ENCODE results near the gene SHC3.

The SHC3 gene

GRCh38 chr9:89178830-89179539, 367 bp upstream of the SHC3 start:
- peak overlapping the region; percentile 53 for H3K4me3 ChIP-seq (ENCODE audit: low read depth, low read length)
- no peak for DNase-seq (ENCODE audit: low read depth)
- TF ChIP-seq CTCF (IDR thresholded peaks at IDR 0.05; ENCODE audit: control insufficient read depth, extremely low read depth, insufficient read depth): no peak

GRCh38 chr9:89177012-89177943, 1.3 kb downstream of the SHC3 start:
- no peak for DNase-seq (ENCODE audit: low read depth)
- TF ChIP-seq CTCF (IDR thresholded peaks at IDR 0.05; ENCODE audit: control insufficient read depth, extremely low read depth, insufficient read depth): no peak
- peak overlapping the region; percentile 45 for H3K4me3 ChIP-seq (ENCODE audit: low read depth, low read length)

GRCh38 chr9:89175828-89176261, 2.8 kb downstream of the SHC3 start:
- TF ChIP-seq CTCF (IDR thresholded peaks at IDR 0.05; ENCODE audit: control insufficient read depth, extremely low read depth, insufficient read depth): no peak
- DNase-seq (ENCODE audit: low read depth): no peak
- no peak overlapping the region for H3K4me3 ChIP-seq (ENCODE audit: low read depth, low read length)

- DNase-seq (ENCODE audit: low read depth): peak; percentile 56
- no peak overlapping the region for H3K4me3 ChIP-seq (ENCODE audit: low read depth, low read length)
- TF ChIP-seq CTCF (IDR thresholded peaks at IDR 0.05; ENCODE audit: control insufficient read depth, extremely low read depth, insufficient read depth): no peak
Measured at GRCh38 chr9:89174291-89174690, 4.3 kb downstream of the SHC3 start.

GRCh38 chr9:89173072-89173471, 5.5 kb downstream of the SHC3 start:
- DNase-seq (ENCODE audit: low read depth): no peak
- TF ChIP-seq CTCF (IDR thresholded peaks at IDR 0.05; ENCODE audit: control insufficient read depth, extremely low read depth, insufficient read depth): no peak
- no peak overlapping the region for H3K4me3 ChIP-seq (ENCODE audit: low read depth, low read length)

- no peak overlapping the region for H3K4me3 ChIP-seq (ENCODE audit: low read depth, low read length)
- no peak for TF ChIP-seq CTCF (IDR thresholded peaks at IDR 0.05; ENCODE audit: control insufficient read depth, extremely low read depth, insufficient read depth)
- no peak for DNase-seq (ENCODE audit: low read depth)
Measured at GRCh38 chr9:89172398-89172797, 6.2 kb downstream of the SHC3 start.

Data from LNCaP clone FGC (cell line).